Measurements from ENCODE around the gene MTX3. TPM values are rescaled to one million over a fixed set of nuclear protein-coding genes. Genes with fewer than 3 reads are reported as not detected.
A peak's percentile ranks its signal among the peaks of the same experiment; 100 is the strongest.

Gene MTX3
- total RNA-seq = 10 to 100 TPM; 17.2 to 17.6 TPM

- peaks cover 19% of the 10 kb centered on the region for H3K4me1 Mint-ChIP-seq
Measured at GRCh38 chr5:79990598-79991507, at the start of gene MTX3. Gene MTX3, minus strand, starts transcription at chr5:79991262. Its CDS starts 24 bp downstream, at chr5:79991238.

GRCh38 chr5:80039650-80040049 is 48.6 kb upstream of the MTX3 start:
- DNase-seq (no peak), ATAC-seq (ENCODE audit: low read depth) (no peak)
- no peak overlapping the region for H3K4me3 Mint-ChIP-seq
- no peaks in the 10 kb centered on the region for H3K36me3 Mint-ChIP-seq
- peaks cover 2% of the 10 kb centered on the region for H3K4me1 Mint-ChIP-seq
- H3K27me3 Mint-ChIP-seq = peaks cover 39% of the 10 kb centered on the region
- no peak overlapping the region for H3K27ac Mint-ChIP-seq
- POLR2A ChIA-PET = no interaction called here
- H3K9me3 Mint-ChIP-seq = no peaks in the 10 kb centered on the region

More at GRCh38 chr5:79990598-79991507, at the start of gene MTX3:
- DNase-seq (peak; percentile 88), ATAC-seq (ENCODE audit: low read depth) (peak; percentile 86)
- H3K9me3 Mint-ChIP-seq = no peaks in the 10 kb centered on the region
- H3K27me3 Mint-ChIP-seq = no peaks in the 10 kb centered on the region
- POLR2A ChIA-PET = interaction anchor here (0.8 to 3.3 kb wide), 9 partner anchors 10 to 754 kb away, joined by 3 to 50 read pairs (median 4); partner anchors contain the start of genes HOMER1, JMY and SERINC5
- peaks cover 29% of the 10 kb centered on the region for H3K36me3 Mint-ChIP-seq
- H3K27ac Mint-ChIP-seq = peak within 1 kb of the TSS; percentile 95
- peak within 1 kb of the TSS; percentile 94 for H3K4me3 Mint-ChIP-seq

- H3K4me3 Mint-ChIP-seq = no peak overlapping the region
- no peak for ATAC-seq (ENCODE audit: low read depth)
- no peak for DNase-seq
- H3K27me3 Mint-ChIP-seq = peaks cover 51% of the 10 kb centered on the region
- peaks cover 8% of the 10 kb centered on the region for H3K4me1 Mint-ChIP-seq
- POLR2A ChIA-PET = no interaction called here
- no peaks in the 10 kb centered on the region for H3K9me3 Mint-ChIP-seq
- H3K27ac Mint-ChIP-seq = no peak overlapping the region
- no peaks in the 10 kb centered on the region for H3K36me3 Mint-ChIP-seq
Measured at GRCh38 chr5:80037366-80037765, 46.3 kb upstream of the MTX3 start.

GRCh38 chr5:80036615-80037014 is 45.6 kb upstream of the MTX3 start:
- ATAC-seq (ENCODE audit: low read depth) (no peak), DNase-seq (no peak)
- Mint-ChIP-seq H3K9me3 (no peaks in the 10 kb centered on the region), H3K4me1 (peaks cover 8% of the 10 kb centered on the region), H3K27me3 (peaks cover 51% of the 10 kb centered on the region), H3K4me3 (no peak overlapping the region), H3K27ac (no peak overlapping the region), H3K36me3 (no peaks in the 10 kb centered on the region)
- POLR2A ChIA-PET = interaction anchor here (1.4 kb wide), 1 partner anchor 45 kb away, joined by 3 read pairs; the partner anchor contains the start of gene MTX3

- H3K4me1 Mint-ChIP-seq = peaks cover 16% of the 10 kb centered on the region
Measured at GRCh38 chr5:80035839-80036238, 44.8 kb upstream of the MTX3 start.

GRCh38 chr5:80034962-80035821 is 44.1 kb upstream of the MTX3 start, which contains the start of gene THBS4:
Gene THBS4, plus strand, starts transcription at chr5:80035348. Its CDS starts 190 bp downstream, at chr5:80035538.
- peaks cover 51% of the 10 kb centered on the region for H3K27me3 Mint-ChIP-seq

More at GRCh38 chr5:80035839-80036238, 44.8 kb upstream of the MTX3 start:
- peak overlapping the region; percentile 41 for H3K4me3 Mint-ChIP-seq
- no peaks in the 10 kb centered on the region for H3K9me3 Mint-ChIP-seq
- no peaks in the 10 kb centered on the region for H3K36me3 Mint-ChIP-seq
- H3K27me3 Mint-ChIP-seq = peaks cover 51% of the 10 kb centered on the region
- H3K27ac Mint-ChIP-seq = no peak overlapping the region
- POLR2A ChIA-PET = interaction anchor here (1.4 kb wide), 1 partner anchor 45 kb away, joined by 3 read pairs; the partner anchor contains the start of gene MTX3
- no peak for DNase-seq
- no peak for ATAC-seq (ENCODE audit: low read depth)

GRCh38 chr5:80034559-80034958 is 43.5 kb upstream of the MTX3 start:
- DNase-seq (no peak), ATAC-seq (ENCODE audit: low read depth) (no peak)
- no peaks in the 10 kb centered on the region for H3K9me3 Mint-ChIP-seq
- H3K27ac Mint-ChIP-seq = no peak overlapping the region
- POLR2A ChIA-PET = no interaction called here
- H3K4me3 Mint-ChIP-seq = peak overlapping the region; percentile 67
- peaks cover 49% of the 10 kb centered on the region for H3K27me3 Mint-ChIP-seq
- peaks cover 17% of the 10 kb centered on the region for H3K4me1 Mint-ChIP-seq
- H3K36me3 Mint-ChIP-seq = no peaks in the 10 kb centered on the region

More at GRCh38 chr5:80034962-80035821, 44.1 kb upstream of the MTX3 start, which contains the start of gene THBS4:
- peak; percentile 50 for ATAC-seq (ENCODE audit: low read depth)
- Mint-ChIP-seq H3K4me1 (peaks cover 17% of the 10 kb centered on the region), H3K36me3 (no peaks in the 10 kb centered on the region), H3K4me3 (peak within 1 kb of the TSS; percentile 67), H3K27ac (no peak within 1 kb of the TSS), H3K9me3 (no peaks in the 10 kb centered on the region)
- peak; percentile 46 for DNase-seq
- POLR2A ChIA-PET = interaction anchor here (1.4 kb wide), 1 partner anchor 44 kb away, joined by 3 read pairs; the partner anchor contains the start of gene MTX3

- H3K9me3 Mint-ChIP-seq = no peaks in the 10 kb centered on the region
Measured at GRCh38 chr5:80033513-80033912, 42.5 kb upstream of the MTX3 start.

GRCh38 chr5:80031109-80031508 is 40.0 kb upstream of the MTX3 start:
- DNase-seq = no peak
- no peak overlapping the region for H3K4me3 Mint-ChIP-seq
- no peaks in the 10 kb centered on the region for H3K36me3 Mint-ChIP-seq
- H3K4me1 Mint-ChIP-seq = peaks cover 22% of the 10 kb centered on the region
- POLR2A ChIA-PET = no interaction called here
- H3K27ac Mint-ChIP-seq = no peak overlapping the region
- no peak for ATAC-seq (ENCODE audit: low read depth)
- peaks cover 34% of the 10 kb centered on the region for H3K27me3 Mint-ChIP-seq
- no peaks in the 10 kb centered on the region for H3K9me3 Mint-ChIP-seq

More at GRCh38 chr5:80033513-80033912, 42.5 kb upstream of the MTX3 start:
- Mint-ChIP-seq H3K4me3 (no peak overlapping the region), H3K27ac (no peak overlapping the region), H3K27me3 (peaks cover 48% of the 10 kb centered on the region), H3K4me1 (peaks cover 17% of the 10 kb centered on the region), H3K36me3 (no peaks in the 10 kb centered on the region)
- no peak for DNase-seq
- peak; percentile 94 for ATAC-seq (ENCODE audit: low read depth)
- POLR2A ChIA-PET = no interaction called here

GRCh38 chr5:80026841-80027240 is 35.8 kb upstream of the MTX3 start:
- DNase-seq = no peak
- H3K36me3 Mint-ChIP-seq = no peaks in the 10 kb centered on the region
- no peaks in the 10 kb centered on the region for H3K9me3 Mint-ChIP-seq
- no peak overlapping the region for H3K27ac Mint-ChIP-seq
- H3K4me3 Mint-ChIP-seq = no peak overlapping the region
- POLR2A ChIA-PET = no interaction called here
- H3K4me1 Mint-ChIP-seq = peaks cover 16% of the 10 kb centered on the region
- no peak for ATAC-seq (ENCODE audit: low read depth)
- peaks cover 15% of the 10 kb centered on the region for H3K27me3 Mint-ChIP-seq

GRCh38 chr5:80025069-80025468 is 34.0 kb upstream of the MTX3 start:
- no peaks in the 10 kb centered on the region for H3K9me3 Mint-ChIP-seq

GRCh38 chr5:80010754-80011392 is 19.8 kb upstream of the MTX3 start:
- POLR2A ChIA-PET = no interaction called here
- no peak overlapping the region for H3K27ac Mint-ChIP-seq

More at GRCh38 chr5:80025069-80025468, 34.0 kb upstream of the MTX3 start:
- Mint-ChIP-seq H3K27ac (no peak overlapping the region), H3K36me3 (no peaks in the 10 kb centered on the region), H3K4me3 (no peak overlapping the region), H3K4me1 (peaks cover 7% of the 10 kb centered on the region), H3K27me3 (peaks cover 15% of the 10 kb centered on the region)
- POLR2A ChIA-PET = no interaction called here
- no peak for ATAC-seq (ENCODE audit: low read depth)
- no peak for DNase-seq

More at GRCh38 chr5:80010754-80011392, 19.8 kb upstream of the MTX3 start:
- no peak for ATAC-seq (ENCODE audit: low read depth)
- DNase-seq = no peak
- peaks cover 4% of the 10 kb centered on the region for H3K4me1 Mint-ChIP-seq
- no peaks in the 10 kb centered on the region for H3K27me3 Mint-ChIP-seq
- peaks cover 5% of the 10 kb centered on the region for H3K36me3 Mint-ChIP-seq
- H3K4me3 Mint-ChIP-seq = no peak overlapping the region
- H3K9me3 Mint-ChIP-seq = peaks cover 3% of the 10 kb centered on the region

All from activated naive CD8-positive, alpha-beta T cell treated with anti-CD3 and anti-CD28 coated beads, Interleukin-2, amount 10 ng/mL, durations not matched to agents 7 days and 5 days (primary cell).